ENCODE results near the gene PGM2L1.

GRCh38 chr11:74307434-74307833 lies 90.8 kb downstream of the PGM2L1 start:
- TF ChIP-seq EP300 (IDR thresholded peaks at IDR 0.05; ENCODE audit: low read depth in 2 of 2, low read length in 2 of 2) (no peak), EP300 (CRISPR knock-in tag; IDR thresholded peaks at IDR 0.05; ENCODE audit: borderline replicate concordance) (no peak), ZHX1 (CRISPR knock-in tag; IDR thresholded peaks at IDR 0.05; ENCODE audit: low read depth) (no peak), SMARCE1 (IDR thresholded peaks at IDR 0.05; ENCODE audit: borderline replicate concordance) (no peak), ZNF260 (CRISPR knock-in tag; IDR thresholded peaks at IDR 0.05; ENCODE audit: borderline replicate concordance, low read depth) (no peak), MAFK (conservative IDR thresholded peaks at IDR 0.05 in 1 of 2, IDR thresholded peaks at IDR 0.05 in 1 of 2; ENCODE audit: low read length in 2 of 2) (no peak), JUNB (CRISPR knock-in tag; IDR thresholded peaks at IDR 0.05; ENCODE audit: borderline replicate concordance) (no peak), IRF2 (CRISPR knock-in tag; IDR thresholded peaks at IDR 0.05) (no peak), ZNF296 (CRISPR knock-in tag; conservative IDR thresholded peaks at IDR 0.05) (no peak)
- TF ChIP-seq, protein P1, sequence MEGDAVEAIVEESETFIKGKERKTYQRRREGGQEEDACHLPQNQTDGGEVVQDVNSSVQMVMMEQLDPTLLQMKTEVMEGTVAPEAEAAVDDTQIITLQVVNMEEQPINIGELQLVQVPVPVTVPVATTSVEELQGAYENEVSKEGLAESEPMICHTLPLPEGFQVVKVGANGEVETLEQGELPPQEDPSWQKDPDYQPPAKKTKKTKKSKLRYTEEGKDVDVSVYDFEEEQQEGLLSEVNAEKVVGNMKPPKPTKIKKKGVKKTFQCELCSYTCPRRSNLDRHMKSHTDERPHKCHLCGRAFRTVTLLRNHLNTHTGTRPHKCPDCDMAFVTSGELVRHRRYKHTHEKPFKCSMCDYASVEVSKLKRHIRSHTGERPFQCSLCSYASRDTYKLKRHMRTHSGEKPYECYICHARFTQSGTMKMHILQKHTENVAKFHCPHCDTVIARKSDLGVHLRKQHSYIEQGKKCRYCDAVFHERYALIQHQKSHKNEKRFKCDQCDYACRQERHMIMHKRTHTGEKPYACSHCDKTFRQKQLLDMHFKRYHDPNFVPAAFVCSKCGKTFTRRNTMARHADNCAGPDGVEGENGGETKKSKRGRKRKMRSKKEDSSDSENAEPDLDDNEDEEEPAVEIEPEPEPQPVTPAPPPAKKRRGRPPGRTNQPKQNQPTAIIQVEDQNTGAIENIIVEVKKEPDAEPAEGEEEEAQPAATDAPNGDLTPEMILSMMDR (CRISPR knock-in tag; IDR thresholded peaks at IDR 0.05): no peak
- TF ChIP-seq, protein P2, sequence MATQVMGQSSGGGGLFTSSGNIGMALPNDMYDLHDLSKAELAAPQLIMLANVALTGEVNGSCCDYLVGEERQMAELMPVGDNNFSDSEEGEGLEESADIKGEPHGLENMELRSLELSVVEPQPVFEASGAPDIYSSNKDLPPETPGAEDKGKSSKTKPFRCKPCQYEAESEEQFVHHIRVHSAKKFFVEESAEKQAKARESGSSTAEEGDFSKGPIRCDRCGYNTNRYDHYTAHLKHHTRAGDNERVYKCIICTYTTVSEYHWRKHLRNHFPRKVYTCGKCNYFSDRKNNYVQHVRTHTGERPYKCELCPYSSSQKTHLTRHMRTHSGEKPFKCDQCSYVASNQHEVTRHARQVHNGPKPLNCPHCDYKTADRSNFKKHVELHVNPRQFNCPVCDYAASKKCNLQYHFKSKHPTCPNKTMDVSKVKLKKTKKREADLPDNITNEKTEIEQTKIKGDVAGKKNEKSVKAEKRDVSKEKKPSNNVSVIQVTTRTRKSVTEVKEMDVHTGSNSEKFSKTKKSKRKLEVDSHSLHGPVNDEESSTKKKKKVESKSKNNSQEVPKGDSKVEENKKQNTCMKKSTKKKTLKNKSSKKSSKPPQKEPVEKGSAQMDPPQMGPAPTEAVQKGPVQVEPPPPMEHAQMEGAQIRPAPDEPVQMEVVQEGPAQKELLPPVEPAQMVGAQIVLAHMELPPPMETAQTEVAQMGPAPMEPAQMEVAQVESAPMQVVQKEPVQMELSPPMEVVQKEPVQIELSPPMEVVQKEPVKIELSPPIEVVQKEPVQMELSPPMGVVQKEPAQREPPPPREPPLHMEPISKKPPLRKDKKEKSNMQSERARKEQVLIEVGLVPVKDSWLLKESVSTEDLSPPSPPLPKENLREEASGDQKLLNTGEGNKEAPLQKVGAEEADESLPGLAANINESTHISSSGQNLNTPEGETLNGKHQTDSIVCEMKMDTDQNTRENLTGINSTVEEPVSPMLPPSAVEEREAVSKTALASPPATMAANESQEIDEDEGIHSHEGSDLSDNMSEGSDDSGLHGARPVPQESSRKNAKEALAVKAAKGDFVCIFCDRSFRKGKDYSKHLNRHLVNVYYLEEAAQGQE (IDR thresholded peaks at IDR 0.05; ENCODE audit: borderline replicate concordance in 1 of 2, low read depth in 1 of 2, low read length in 2 of 2): no peak
- TF ChIP-seq, protein P3, sequence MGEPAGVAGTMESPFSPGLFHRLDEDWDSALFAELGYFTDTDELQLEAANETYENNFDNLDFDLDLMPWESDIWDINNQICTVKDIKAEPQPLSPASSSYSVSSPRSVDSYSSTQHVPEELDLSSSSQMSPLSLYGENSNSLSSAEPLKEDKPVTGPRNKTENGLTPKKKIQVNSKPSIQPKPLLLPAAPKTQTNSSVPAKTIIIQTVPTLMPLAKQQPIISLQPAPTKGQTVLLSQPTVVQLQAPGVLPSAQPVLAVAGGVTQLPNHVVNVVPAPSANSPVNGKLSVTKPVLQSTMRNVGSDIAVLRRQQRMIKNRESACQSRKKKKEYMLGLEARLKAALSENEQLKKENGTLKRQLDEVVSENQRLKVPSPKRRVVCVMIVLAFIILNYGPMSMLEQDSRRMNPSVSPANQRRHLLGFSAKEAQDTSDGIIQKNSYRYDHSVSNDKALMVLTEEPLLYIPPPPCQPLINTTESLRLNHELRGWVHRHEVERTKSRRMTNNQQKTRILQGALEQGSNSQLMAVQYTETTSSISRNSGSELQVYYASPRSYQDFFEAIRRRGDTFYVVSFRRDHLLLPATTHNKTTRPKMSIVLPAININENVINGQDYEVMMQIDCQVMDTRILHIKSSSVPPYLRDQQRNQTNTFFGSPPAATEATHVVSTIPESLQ (CRISPR knock-in tag; conservative IDR thresholded peaks at IDR 0.05): no peak
